ENCODE results near the gene EZR. TPM values are rescaled to one million over a fixed set of nuclear protein-coding genes. Genes with fewer than 3 reads are reported as not detected.

Gene EZR
- total RNA-seq, 1 donor from 2014 or later, result 264 TPM

DNA sequence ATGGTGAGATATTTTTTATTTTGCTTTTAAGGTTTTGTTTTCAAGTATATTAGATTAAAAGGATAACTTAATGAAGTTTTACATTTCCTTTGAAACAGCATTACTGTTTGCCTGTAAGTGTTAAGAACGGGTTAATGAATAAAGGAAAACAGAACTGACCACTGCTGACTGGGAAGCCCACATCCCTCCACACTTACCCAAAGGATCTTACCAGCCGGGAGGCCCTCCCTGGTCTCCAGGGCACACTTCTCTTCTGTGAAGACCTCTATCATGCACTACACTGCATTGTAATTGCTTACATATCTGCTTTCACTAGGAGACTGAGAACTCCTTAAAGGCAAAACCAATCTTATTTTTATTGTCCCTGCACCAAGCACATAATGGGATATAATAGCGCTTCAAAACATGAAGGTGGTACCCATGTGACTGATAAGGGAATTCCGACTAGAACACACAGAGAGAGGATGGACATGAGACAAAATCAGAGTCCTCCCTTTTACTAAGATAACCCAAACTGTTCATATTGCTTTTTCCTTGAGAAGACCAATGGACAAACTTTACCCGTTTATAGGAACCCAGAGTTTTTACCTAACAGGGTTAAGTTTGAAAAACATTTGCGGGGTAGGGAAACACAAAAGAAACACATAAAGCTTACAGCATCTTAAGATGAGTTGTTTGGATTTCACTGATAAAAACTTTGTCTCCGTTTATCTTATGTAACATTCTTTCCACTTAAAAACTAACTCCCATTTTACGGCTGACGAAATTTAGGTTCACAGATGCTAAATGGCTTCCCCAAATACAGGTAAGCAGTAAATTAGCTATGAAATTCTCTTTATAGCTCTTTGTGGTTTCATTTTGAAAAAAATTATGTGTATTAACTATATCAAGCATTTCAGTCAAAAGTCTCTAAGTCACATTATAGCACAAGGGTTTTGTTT lies 8.7 kb downstream of the EZR start:
- no peak for DNase-seq (ENCODE audit: low read depth)
- TF ChIP-seq CTCF (conservative IDR thresholded peaks at IDR 0.05; ENCODE audit: low read depth, low read length), result no peak
- no peak overlapping the region for H3K4me3 ChIP-seq (ENCODE audit: low read depth, low read length)

GRCh38 chr6:158808941-158809678 lies 10.1 kb downstream of the EZR start:
- DNase-seq (ENCODE audit: low read depth), result no peak
- H3K4me3 ChIP-seq (ENCODE audit: low read depth, low read length), result peak overlapping the region; percentile 2
- TF ChIP-seq CTCF (conservative IDR thresholded peaks at IDR 0.05; ENCODE audit: low read depth, low read length), result no peak

DNA sequence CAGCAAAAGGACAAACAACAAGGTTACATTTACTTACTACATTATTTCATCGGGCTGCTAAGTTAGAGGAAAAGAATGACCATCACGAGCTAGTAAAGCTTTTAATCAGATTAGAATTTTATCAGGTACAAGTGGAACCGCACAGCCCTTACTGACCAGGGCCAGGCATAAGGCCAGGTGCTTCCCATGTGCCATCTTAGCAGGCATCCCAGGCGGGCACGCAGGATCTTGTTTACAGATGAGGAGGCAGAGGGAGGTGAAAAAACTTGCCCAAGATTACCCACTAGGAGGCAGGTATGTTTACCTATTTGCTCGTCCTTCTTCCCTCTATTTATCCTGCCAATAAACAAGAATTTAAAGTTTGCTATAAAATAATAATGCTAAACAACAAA lies 10.7 kb downstream of the EZR start:
- no peak for TF ChIP-seq CTCF (conservative IDR thresholded peaks at IDR 0.05; ENCODE audit: low read depth, low read length)
- H3K4me3 ChIP-seq (ENCODE audit: low read depth, low read length), result no peak overlapping the region
- no peak for DNase-seq (ENCODE audit: low read depth)

- DNase-seq (ENCODE audit: low read depth), result no peak
- TF ChIP-seq CTCF (conservative IDR thresholded peaks at IDR 0.05; ENCODE audit: low read depth, low read length), result peak; percentile 6
- H3K4me3 ChIP-seq (ENCODE audit: low read depth, low read length), result no peak overlapping the region
These were observed 11.4 kb downstream of the EZR start for GRCh38 chr6:158807515-158808441.

- no peak for TF ChIP-seq CTCF (conservative IDR thresholded peaks at IDR 0.05; ENCODE audit: low read depth, low read length)
- no peak for DNase-seq (ENCODE audit: low read depth)
These were observed 13.3 kb downstream of the EZR start for GRCh38 chr6:158805698-158806377.

GRCh38 chr6:158804207-158804606 lies 15.0 kb downstream of the EZR start:
- H3K4me3 ChIP-seq (ENCODE audit: low read depth, low read length), result no peak overlapping the region
- TF ChIP-seq CTCF (conservative IDR thresholded peaks at IDR 0.05; ENCODE audit: low read depth, low read length), result no peak
- DNase-seq (ENCODE audit: low read depth), result no peak

More at GRCh38 chr6:158805698-158806377, 13.3 kb downstream of the EZR start:
- no peak overlapping the region for H3K4me3 ChIP-seq (ENCODE audit: low read depth, low read length)
